ENCODE data around the gene TAF11L12.
"Not testable (repeated sequence)": the region's sequence is repeated elsewhere in the genome, so short reads cannot be mapped to it uniquely, and the experiment has no call there.

The TAF11L12 gene

GRCh38 chr5:17610092-17610491 is at the start of gene TAF11L12:
Gene TAF11L12, plus strand, starts transcription at chr5:17610392.
- H3K9me3 Mint-ChIP-seq; H3K27me3 Mint-ChIP-seq; H3K27ac Mint-ChIP-seq; ATAC-seq (replicated peaks); H3K4me1 Mint-ChIP-seq; DNase-seq; H3K36me3 Mint-ChIP-seq; H3K4me3 Mint-ChIP-seq: not testable (repeated sequence)

- H3K36me3 Mint-ChIP-seq; H3K27ac Mint-ChIP-seq; H3K4me1 Mint-ChIP-seq; H3K4me3 Mint-ChIP-seq; H3K27me3 Mint-ChIP-seq; ATAC-seq (replicated peaks); H3K9me3 Mint-ChIP-seq; DNase-seq: not testable (repeated sequence)
Measured at GRCh38 chr5:17585658-17586057, 24.5 kb upstream of the TAF11L12 start, which contains the start of gene TAF11L7. Gene TAF11L7, minus strand, starts transcription at chr5:17585758.

GRCh38 chr5:17590860-17591259 is 19.3 kb upstream of the TAF11L12 start, which contains the start of gene TAF11L8:
Gene TAF11L8, minus strand, starts transcription at chr5:17590960.
- H3K4me1 Mint-ChIP-seq; H3K27ac Mint-ChIP-seq; H3K27me3 Mint-ChIP-seq; ATAC-seq (replicated peaks); H3K9me3 Mint-ChIP-seq; H3K36me3 Mint-ChIP-seq; DNase-seq; H3K4me3 Mint-ChIP-seq: not testable (repeated sequence)

GRCh38 chr5:17594255-17594654 is 15.9 kb upstream of the TAF11L12 start, which contains the start of gene TAF11L9:
Gene TAF11L9, minus strand, starts transcription at chr5:17594394.
- peak; percentile 0 for DNase-seq
- not testable (repeated sequence) for H3K4me3 Mint-ChIP-seq; ATAC-seq (replicated peaks); H3K27me3 Mint-ChIP-seq; H3K36me3 Mint-ChIP-seq; H3K9me3 Mint-ChIP-seq; H3K27ac Mint-ChIP-seq; H3K4me1 Mint-ChIP-seq

DNA sequence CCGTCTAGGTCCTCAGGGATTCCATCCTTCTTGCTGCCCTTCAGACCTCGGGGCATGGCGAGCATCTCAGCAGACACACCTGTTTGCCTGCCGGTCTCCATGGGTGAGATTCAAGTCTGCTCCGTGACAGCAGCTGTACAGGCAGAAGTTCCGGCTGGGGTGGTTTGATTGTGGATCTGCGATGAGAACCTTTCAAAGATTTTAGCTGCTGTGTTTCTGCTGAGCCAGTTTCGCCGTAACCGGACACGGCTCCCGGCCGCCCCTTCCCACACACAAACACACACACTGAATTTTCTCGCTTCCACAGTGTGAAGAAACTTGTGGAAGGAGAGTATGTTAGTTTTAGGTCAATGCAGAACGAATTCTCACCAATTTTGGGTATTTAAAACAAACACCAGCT is 12.5 kb upstream of the TAF11L12 start, which contains the start of gene TAF11L10:
Gene TAF11L10, minus strand, starts transcription at position 101 of the 400 bp plus-strand sequence.
- H3K9me3 Mint-ChIP-seq; ATAC-seq (replicated peaks); H3K4me1 Mint-ChIP-seq; H3K27me3 Mint-ChIP-seq; H3K4me3 Mint-ChIP-seq; H3K36me3 Mint-ChIP-seq; DNase-seq; H3K27ac Mint-ChIP-seq: not testable (repeated sequence)

DNA sequence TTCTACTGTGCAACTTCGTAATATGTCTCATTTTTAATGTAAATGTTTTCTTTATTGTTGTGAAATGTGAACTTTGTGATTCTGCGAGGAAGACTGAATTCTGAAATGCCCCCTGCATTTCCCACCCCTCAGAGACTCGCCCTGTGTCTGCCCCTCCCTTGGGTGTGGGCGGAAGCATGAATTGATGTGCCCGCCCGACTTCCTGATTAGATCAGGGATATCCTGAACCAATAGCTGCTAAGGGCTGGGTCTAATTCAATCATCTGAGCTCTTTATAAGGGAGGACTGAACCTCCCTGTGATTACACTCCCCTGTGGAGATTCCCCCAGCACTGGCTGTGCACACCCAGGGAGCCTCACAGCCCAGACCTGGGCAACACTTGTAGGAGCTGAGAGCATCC is 6.3 kb upstream of the TAF11L12 start, which contains the start of gene TAF11L11:
Gene TAF11L11, plus strand, starts transcription at position 304 of the 400 bp plus-strand sequence.
- DNase-seq; H3K36me3 Mint-ChIP-seq; H3K27me3 Mint-ChIP-seq; ATAC-seq (replicated peaks); H3K4me3 Mint-ChIP-seq; H3K9me3 Mint-ChIP-seq; H3K4me1 Mint-ChIP-seq; H3K27ac Mint-ChIP-seq: not testable (repeated sequence)

DNA sequence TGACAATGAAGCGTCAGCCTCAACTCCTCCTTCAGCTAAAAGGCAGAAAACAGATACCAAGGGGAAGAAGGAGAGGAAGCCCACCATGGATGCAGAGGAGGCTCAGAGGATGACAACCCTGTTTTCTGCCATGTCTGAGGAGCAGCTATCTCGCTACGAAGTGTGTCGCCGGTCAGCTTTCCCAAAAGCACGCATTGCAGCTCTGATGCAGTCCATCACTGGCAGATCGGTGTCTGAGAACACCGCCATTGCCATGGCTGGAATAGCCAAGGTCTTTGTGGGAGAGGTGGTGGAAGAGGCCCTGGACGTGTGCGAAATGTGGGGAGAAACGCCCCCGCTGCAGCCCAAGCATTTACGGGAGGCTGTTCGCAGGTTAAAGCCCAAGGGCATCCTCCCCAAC is 5.2 kb upstream of the TAF11L12 start:
- H3K27ac Mint-ChIP-seq, result no peak overlapping the region
- H3K36me3 Mint-ChIP-seq, result no peaks in the 10 kb centered on the region
- no peaks in the 10 kb centered on the region for H3K4me1 Mint-ChIP-seq
- no peaks in the 10 kb centered on the region for H3K9me3 Mint-ChIP-seq
- H3K27me3 Mint-ChIP-seq, result no peaks in the 10 kb centered on the region
- ATAC-seq (replicated peaks) (no peak), DNase-seq (no peak)
- H3K4me3 Mint-ChIP-seq, result no peak overlapping the region

- not testable (repeated sequence) for ATAC-seq (replicated peaks); H3K4me3 Mint-ChIP-seq; DNase-seq; H3K27ac Mint-ChIP-seq; H3K27me3 Mint-ChIP-seq; H3K36me3 Mint-ChIP-seq; H3K4me1 Mint-ChIP-seq; H3K9me3 Mint-ChIP-seq
Measured at GRCh38 chr5:17607461-17607860, 2.7 kb upstream of the TAF11L12 start.

GRCh38 chr5:17614872-17615605 is 4.8 kb downstream of the TAF11L12 start:
- DNase-seq (no peak), ATAC-seq (replicated peaks) (no peak)
- Mint-ChIP-seq H3K4me1 (no peaks in the 10 kb centered on the region), H3K27me3 (peaks cover 0 to 5% of the 10 kb centered on the region in 2 donors), H3K36me3 (no peaks in the 10 kb centered on the region), H3K4me3 (no peak overlapping the region), H3K9me3 (peaks cover 0 to 2% of the 10 kb centered on the region in 2 donors), H3K27ac (no peak overlapping the region)

DNA sequence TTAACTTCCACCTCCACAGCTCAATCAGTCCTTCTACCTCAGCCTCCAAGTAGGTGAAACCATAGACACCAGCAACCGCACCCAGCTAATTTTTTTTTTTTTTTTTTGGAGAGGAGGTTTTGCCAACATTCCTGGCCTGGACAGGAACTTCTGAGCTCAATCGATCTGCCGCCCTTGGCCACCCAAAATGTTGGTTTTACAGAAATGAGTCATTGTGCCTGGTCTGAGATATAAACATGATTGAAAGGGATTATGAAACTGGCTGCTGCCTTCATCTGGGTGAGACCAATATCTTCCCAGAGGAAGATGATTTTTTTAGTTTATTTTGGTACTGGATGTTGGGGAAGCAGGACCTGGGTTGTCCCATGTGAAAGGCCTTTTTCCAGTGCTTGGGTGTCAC is 9.2 kb downstream of the TAF11L12 start:
- no peak for DNase-seq
- Mint-ChIP-seq H3K4me3 (no peak overlapping the region), H3K27ac (no peak overlapping the region), H3K4me1 (no peaks in the 10 kb centered on the region), H3K9me3 (peaks cover 0 to 2% of the 10 kb centered on the region in 2 donors), H3K27me3 (no peaks in the 10 kb centered on the region), H3K36me3 (no peaks in the 10 kb centered on the region)
- ATAC-seq (replicated peaks), result no peak

DNA sequence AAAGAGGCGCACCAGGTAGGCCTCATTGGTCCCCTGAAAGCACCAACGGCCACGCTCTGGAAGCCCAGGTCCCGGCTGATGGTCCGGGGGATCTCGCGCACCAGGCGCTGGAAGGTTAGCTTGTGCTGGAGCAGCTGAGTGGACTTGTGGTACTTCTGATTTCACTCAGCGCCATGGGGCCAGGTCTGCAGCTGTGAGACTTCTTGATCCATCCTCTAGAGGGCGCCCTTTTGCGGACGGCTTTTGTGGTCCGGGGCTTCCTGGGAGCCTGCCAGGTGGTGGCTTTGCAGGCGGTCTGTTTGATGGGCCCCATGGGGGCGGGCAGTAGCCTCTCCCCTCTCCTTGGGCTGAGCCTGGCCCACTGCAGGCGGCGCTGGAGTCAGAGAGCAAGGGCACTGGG is 10.4 kb downstream of the TAF11L12 start:
- Mint-ChIP-seq H3K4me1 (no peaks in the 10 kb centered on the region), H3K9me3 (peaks cover 0 to 2% of the 10 kb centered on the region in 2 donors), H3K36me3 (no peaks in the 10 kb centered on the region), H3K4me3 (no peak overlapping the region), H3K27ac (no peak overlapping the region), H3K27me3 (no peaks in the 10 kb centered on the region)
- DNase-seq, result no peak
- no peak for ATAC-seq (replicated peaks)

DNA sequence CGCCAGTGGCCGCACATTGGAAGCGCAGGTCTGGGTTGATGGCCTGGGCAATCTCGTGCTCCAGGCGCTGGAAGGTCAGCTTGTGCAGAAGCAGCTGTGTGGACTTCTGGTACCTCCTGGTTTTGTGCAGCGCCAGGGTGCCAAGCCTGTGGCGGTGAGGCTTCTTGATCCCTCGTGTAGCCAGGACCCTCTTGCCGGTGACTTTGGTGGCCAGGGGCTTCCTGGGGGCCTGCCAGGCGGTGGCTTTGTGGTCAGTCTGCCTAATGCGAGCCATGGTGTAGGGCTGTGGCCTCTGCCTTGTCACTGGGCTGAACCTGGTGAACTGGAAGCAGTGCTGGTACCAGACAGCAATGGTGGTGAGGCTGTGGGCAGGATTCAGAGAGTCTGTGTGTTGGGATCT is 15.5 kb downstream of the TAF11L12 start:
- no peaks in the 10 kb centered on the region for H3K27me3 Mint-ChIP-seq
- H3K9me3 Mint-ChIP-seq, result peaks cover 0 to 2% of the 10 kb centered on the region in 2 donors
- ATAC-seq (replicated peaks), result no peak
- DNase-seq, result no peak
- no peaks in the 10 kb centered on the region for H3K4me1 Mint-ChIP-seq
- no peaks in the 10 kb centered on the region for H3K36me3 Mint-ChIP-seq
- no peak overlapping the region for H3K4me3 Mint-ChIP-seq
- no peak overlapping the region for H3K27ac Mint-ChIP-seq

GRCh38 chr5:17631788-17632187 is 21.6 kb downstream of the TAF11L12 start, which contains the start of gene TAF11L13:
Gene TAF11L13, plus strand, starts transcription at chr5:17632088.
- not testable (repeated sequence) for H3K36me3 Mint-ChIP-seq; H3K9me3 Mint-ChIP-seq; DNase-seq; H3K27me3 Mint-ChIP-seq; H3K4me3 Mint-ChIP-seq; H3K27ac Mint-ChIP-seq; ATAC-seq (replicated peaks); H3K4me1 Mint-ChIP-seq

- H3K9me3 Mint-ChIP-seq, result no peaks in the 10 kb centered on the region
- ATAC-seq (replicated peaks) (no peak), DNase-seq (no peak)
- H3K27me3 Mint-ChIP-seq, result no peaks in the 10 kb centered on the region
- H3K36me3 Mint-ChIP-seq, result no peaks in the 10 kb centered on the region
- no peaks in the 10 kb centered on the region for H3K4me1 Mint-ChIP-seq
- peak within 1 kb of the TSS; percentile 47 for H3K27ac Mint-ChIP-seq
- H3K4me3 Mint-ChIP-seq, result no peak within 1 kb of the TSS
Measured at GRCh38 chr5:17634160-17634559, 24.0 kb downstream of the TAF11L12 start, which contains the start of gene TAF11L14. Gene TAF11L14, plus strand, starts transcription at chr5:17634460.

DNA sequence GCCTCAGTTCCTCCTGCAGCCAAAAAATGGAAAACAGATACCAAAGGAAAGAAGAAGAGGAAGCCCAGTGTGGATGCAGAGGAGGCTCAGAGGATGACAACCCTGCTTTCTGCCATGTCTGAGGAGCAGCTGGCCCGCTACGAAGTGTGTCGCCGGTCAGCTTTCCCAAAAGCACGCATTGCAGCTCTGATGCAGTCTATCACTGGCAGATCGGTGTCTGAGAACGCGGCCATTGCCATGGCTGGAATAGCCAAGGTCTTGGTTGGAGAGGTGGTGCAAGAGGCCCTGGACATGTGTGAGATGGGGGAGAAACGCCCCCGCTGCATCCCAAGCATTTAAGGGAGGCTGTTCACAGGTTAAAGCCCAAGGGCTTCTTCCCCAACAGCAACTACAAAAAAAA is 39.0 kb downstream of the TAF11L12 start:
- H3K4me3 Mint-ChIP-seq; ATAC-seq (replicated peaks); DNase-seq; H3K36me3 Mint-ChIP-seq; H3K9me3 Mint-ChIP-seq; H3K27ac Mint-ChIP-seq; H3K27me3 Mint-ChIP-seq; H3K4me1 Mint-ChIP-seq: not testable (repeated sequence)

Measured in stimulated activated naive B cell treated with anti-CD40 and anti-IgM and Interleukin-4, amounts not matched to agents 10 μg/mL and 1 μg/mL and 100 μg/mL, for 72 hours (primary cell).